ENCODE measurements around the gene RNASEH1. TPM values are rescaled to one million over a fixed set of nuclear protein-coding genes. Genes with fewer than 3 reads are reported as not detected.

The RNASEH1 gene
- total RNA-seq, 1 donor from 2014 or later: 18.6 TPM

DNA sequence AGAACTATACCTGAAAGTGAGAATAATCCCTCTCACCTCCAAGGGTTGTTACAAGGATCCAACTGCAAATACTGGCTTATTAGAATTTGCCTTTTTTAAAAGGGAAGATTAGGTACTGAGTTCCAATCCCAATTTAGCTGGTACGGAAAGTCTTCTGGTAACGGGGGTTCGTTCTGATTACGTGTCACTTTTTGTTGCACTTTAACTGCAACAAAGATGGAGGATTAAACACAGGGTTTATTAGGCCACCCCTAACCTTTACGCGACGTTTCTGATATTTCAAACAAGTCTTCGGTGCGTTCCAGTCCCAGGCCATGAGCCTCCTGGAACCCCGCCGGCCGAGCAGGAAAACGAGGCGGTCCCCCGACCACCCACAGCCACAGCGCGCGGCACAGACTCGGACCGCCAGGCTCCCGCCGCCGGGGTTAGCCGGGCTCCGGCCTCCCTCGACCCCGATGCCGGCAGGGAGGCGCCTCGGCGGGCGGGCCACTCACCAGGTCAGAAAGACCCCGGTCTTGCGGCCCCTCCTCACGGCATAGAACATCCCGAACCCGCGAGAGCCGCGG lies 411 bp downstream of the RNASEH1 start:
- DNase-seq: no peak
- intact Hi-C loops (cut with DNase I): no loop called here

DNA sequence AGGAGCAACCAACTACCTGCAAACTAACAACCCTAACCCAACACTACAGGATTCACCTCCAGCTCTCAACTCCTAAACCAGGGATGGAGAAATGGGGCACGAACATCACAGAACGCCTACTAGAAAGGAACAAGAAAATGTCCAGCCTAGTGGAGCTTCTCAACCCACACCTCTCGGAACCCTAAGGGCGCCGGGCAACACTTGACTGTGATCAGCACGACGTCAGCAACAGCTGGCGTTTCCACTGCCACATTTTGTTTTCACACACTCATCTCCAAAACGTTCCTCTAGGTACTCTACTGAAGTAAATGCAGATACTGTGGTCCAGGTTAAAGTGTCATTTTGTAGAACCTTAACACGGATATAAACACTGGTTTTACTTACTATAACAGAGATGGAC lies 4.2 kb downstream of the RNASEH1 start:
- no peaks in the 10 kb centered on the region for H3K9me3 ChIP-seq
- TF ChIP-seq, protein P1, sequence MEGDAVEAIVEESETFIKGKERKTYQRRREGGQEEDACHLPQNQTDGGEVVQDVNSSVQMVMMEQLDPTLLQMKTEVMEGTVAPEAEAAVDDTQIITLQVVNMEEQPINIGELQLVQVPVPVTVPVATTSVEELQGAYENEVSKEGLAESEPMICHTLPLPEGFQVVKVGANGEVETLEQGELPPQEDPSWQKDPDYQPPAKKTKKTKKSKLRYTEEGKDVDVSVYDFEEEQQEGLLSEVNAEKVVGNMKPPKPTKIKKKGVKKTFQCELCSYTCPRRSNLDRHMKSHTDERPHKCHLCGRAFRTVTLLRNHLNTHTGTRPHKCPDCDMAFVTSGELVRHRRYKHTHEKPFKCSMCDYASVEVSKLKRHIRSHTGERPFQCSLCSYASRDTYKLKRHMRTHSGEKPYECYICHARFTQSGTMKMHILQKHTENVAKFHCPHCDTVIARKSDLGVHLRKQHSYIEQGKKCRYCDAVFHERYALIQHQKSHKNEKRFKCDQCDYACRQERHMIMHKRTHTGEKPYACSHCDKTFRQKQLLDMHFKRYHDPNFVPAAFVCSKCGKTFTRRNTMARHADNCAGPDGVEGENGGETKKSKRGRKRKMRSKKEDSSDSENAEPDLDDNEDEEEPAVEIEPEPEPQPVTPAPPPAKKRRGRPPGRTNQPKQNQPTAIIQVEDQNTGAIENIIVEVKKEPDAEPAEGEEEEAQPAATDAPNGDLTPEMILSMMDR (IDR thresholded peaks at IDR 0.05): no peak
- no peak overlapping the region for H3K27ac ChIP-seq
- peaks cover 66% of the 10 kb centered on the region for H3K36me3 ChIP-seq
- no peak for ATAC-seq
- intact Hi-C loops (cut with DNase I): no loop called here
- peaks cover 8% of the 10 kb centered on the region for H3K4me1 ChIP-seq
- no peak overlapping the region for H3K4me3 ChIP-seq
- H3K27me3 ChIP-seq: no peaks in the 10 kb centered on the region
- DNase-seq: no peak

More for the DNA sequence above, 411 bp downstream of the RNASEH1 start:
- Histone ChIP-seq H3K4me1 (peaks cover 12% of the 10 kb centered on the region), H3K4me3 (peak overlapping the region; percentile 96), H3K27ac (peak overlapping the region; percentile 94), H3K9me3 (no peaks in the 10 kb centered on the region), H3K36me3 (peaks cover 33% of the 10 kb centered on the region), H3K27me3 (no peaks in the 10 kb centered on the region)
- TF ChIP-seq, protein P1 (IDR thresholded peaks at IDR 0.05): no peak
- ATAC-seq: peak; percentile 34

DNA sequence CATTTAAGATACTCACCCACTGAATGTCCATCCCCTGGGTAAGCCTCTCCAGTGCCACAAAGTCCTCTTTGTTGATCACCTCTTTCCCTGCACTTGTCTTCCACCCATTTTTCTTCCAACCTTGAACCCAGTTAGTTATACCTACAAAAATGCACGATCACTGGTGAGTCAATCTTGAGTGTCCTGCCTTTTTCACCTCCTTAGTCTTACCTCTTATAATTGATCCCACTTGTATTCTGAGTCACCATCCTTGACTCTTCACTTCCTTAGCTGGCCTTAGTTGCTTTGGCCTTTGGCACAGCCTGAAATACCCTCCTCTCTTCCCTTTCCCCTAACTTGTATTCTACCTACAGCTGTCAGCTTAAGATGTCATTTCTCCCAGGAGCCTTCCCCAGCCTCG lies 10.2 kb downstream of the RNASEH1 start:
- DNase-seq (no peak), ATAC-seq (no peak)
- no peak overlapping the region for H3K4me3 ChIP-seq
- no peaks in the 10 kb centered on the region for H3K27me3 ChIP-seq
- no peaks in the 10 kb centered on the region for H3K9me3 ChIP-seq
- H3K4me1 ChIP-seq: no peaks in the 10 kb centered on the region
- no peak overlapping the region for H3K27ac ChIP-seq
- H3K36me3 ChIP-seq: peaks cover 93% of the 10 kb centered on the region
- TF ChIP-seq, protein P1 (IDR thresholded peaks at IDR 0.05): no peak
- intact Hi-C loops (cut with DNase I): no loop called here

DNA sequence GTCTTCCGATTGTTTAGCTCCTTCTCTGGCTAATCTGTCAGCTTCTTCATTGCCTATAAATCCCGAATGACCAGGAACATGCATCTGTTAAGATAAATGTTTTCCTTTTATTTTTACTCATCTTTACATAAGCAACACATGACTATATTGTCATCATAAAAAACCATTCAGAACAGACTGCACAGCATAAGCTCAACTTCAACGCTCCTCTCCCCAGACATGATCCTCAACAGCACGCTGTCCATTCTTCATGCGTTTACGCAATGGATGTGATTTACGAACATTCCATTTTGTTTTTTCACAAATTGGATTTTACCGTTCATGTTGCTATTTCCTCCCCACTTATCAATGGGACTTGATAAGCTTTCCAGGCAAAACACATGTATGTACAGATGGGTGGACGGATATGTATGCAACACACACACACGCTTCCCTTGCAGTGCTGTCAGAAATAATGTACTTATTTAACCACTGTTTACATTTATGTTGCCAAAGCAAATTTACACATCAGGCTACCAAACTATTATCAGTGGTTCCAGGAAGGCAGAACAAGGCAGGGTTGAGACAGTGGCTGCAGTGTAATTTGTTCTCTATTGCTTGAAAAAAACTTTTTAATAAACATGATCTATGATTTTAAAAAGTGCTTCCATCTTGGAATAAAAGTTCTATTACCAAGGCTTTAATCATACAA lies 12.2 kb downstream of the RNASEH1 start:
- Histone ChIP-seq H3K36me3 (peaks cover 100% of the 10 kb centered on the region), H3K27ac (no peak overlapping the region), H3K4me3 (no peak overlapping the region), H3K9me3 (no peaks in the 10 kb centered on the region), H3K4me1 (no peaks in the 10 kb centered on the region), H3K27me3 (no peaks in the 10 kb centered on the region)
- TF ChIP-seq, protein P1 (IDR thresholded peaks at IDR 0.05): no peak
- no peak for DNase-seq
- no peak for ATAC-seq
- intact Hi-C loops (cut with DNase I): no loop called here

DNA sequence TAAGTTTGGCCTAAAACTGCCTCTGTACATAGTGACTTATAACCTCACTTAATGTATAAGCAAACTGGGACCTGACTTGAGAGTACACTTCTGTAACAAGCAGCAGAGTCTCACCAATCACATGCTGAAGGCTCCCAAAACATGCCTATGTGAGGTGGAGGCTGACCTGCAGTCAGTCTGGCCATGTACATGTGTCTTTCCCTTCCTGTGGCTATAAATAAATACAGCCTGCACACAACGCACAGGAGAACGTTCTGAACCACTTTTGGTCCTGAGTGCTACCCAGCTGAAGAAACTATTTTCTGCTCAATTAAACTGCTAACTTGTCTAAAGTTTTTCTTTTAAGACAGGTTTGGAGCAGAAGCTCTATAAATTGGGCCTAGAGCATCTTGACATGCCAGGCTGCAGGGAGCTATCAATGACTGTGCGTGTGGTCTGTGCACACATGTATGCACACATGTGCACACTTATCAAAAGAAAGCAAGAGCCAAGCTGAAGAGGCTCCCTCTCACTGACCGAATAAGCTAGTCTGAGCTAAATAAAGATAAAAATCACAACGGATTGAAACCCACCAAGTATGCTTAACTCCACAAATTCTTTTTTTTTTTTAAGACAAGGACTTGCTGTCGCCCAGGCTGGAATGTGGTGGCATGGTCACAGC lies 15.0 kb downstream of the RNASEH1 start:
- peaks cover 88% of the 10 kb centered on the region for H3K36me3 ChIP-seq
- TF ChIP-seq, protein P1 (IDR thresholded peaks at IDR 0.05): no peak
- no peaks in the 10 kb centered on the region for H3K9me3 ChIP-seq
- no peaks in the 10 kb centered on the region for H3K4me1 ChIP-seq
- intact Hi-C loops (cut with DNase I): no loop called here
- no peaks in the 10 kb centered on the region for H3K27me3 ChIP-seq
- no peak for ATAC-seq
- no peak overlapping the region for H3K27ac ChIP-seq
- DNase-seq: no peak
- H3K4me3 ChIP-seq: no peak overlapping the region
